ENCODE results near the gene EHD1. TPM values are rescaled to one million over a fixed set of nuclear protein-coding genes. Genes with fewer than 3 reads are reported as not detected.

The EHD1 gene
- polyA plus RNA-seq, 2 of the 4 experiments (the other 2 are of a cell fraction), result 25.9 to 37.8 TPM

GRCh38 chr11:64884019-64884418 lies 5.6 kb upstream of the EHD1 start:
- ATAC-seq (no peak), FAIRE-seq (no peak)

DNA sequence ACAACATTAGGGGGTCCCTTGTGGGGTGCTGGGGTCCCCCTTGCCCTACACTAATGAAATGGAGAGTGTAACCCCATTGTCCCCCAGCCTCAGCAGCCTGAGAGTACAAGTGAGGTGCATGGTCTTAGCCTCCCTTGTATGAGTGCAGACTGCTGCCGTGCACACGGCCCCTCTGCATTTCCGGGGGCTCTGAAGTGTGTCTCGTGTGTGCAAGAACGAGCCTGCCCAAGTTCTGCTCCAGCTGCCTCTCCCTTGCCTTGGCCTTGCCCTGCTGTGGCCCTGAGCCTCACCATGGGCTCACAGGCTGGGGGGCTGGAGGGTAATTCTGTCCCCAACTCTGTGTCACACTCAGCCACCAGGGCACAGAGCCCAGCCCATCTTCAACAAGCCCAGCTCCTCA lies 5.2 kb upstream of the EHD1 start:
- Histone ChIP-seq H3K4me1 (peaks cover 37% of the 10 kb centered on the region), H3K27ac (peak overlapping the region in 1 of 2 experiments; percentile 17; a peak in 1 of 6 replicates), H3K4me3 (no peak overlapping the region), H3K9me3 (no peaks in the 10 kb centered on the region), H3K4me2 (no peak overlapping the region)
- 87% methylated on average over 5 of the region's 5 CpGs for WGBS (ENCODE audit: missing lambda C conversion rate)
- ChIA-PET POLR2A (interaction anchor here (1.0 kb wide), 1 partner anchor 36 kb away, joined by 3 read pairs; no protein-coding TSS in a partner anchor), CTCF (interaction anchor here (14.4 to 31.5 kb wide), 3 partner anchors 5 to 32 kb away, joined by 313 to 1607 read pairs (median 313); partner anchors contain the start of genes CDC42BPG and EHD1)
- TF ChIP-seq EHMT2 (IDR thresholded peaks at IDR 0.05; ENCODE audit: low read depth), result no peak
- TF ChIP-seq RARB (CRISPR knock-in tag; IDR thresholded peaks at IDR 0.05), result no peak
- no peak for TF ChIP-seq EHF (CRISPR knock-in tag; IDR thresholded peaks at IDR 0.05)
- no peak for TF ChIP-seq NFE2L2 (conservative IDR thresholded peaks at IDR 0.05; ENCODE audit: low read length)
- no peak for TF ChIP-seq FOSB (CRISPR knock-in tag; IDR thresholded peaks at IDR 0.05)
- no peak for TF ChIP-seq ZFP36 (IDR thresholded peaks at IDR 0.05; ENCODE audit: borderline replicate concordance, partially characterized antibody)
- TF ChIP-seq KDM1A (IDR thresholded peaks at IDR 0.05; ENCODE audit: low read depth), result no peak
- no peak for TF ChIP-seq KDM5A (IDR thresholded peaks at IDR 0.05)
- TF ChIP-seq, protein P1, sequence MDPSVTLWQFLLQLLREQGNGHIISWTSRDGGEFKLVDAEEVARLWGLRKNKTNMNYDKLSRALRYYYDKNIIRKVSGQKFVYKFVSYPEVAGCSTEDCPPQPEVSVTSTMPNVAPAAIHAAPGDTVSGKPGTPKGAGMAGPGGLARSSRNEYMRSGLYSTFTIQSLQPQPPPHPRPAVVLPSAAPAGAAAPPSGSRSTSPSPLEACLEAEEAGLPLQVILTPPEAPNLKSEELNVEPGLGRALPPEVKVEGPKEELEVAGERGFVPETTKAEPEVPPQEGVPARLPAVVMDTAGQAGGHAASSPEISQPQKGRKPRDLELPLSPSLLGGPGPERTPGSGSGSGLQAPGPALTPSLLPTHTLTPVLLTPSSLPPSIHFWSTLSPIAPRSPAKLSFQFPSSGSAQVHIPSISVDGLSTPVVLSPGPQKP (IDR thresholded peaks at IDR 0.05; ENCODE audit: low read depth, low read length), result no peak
- TF ChIP-seq NR3C1 (IDR thresholded peaks at IDR 0.05), result no peak
- TF ChIP-seq ZSCAN20 (CRISPR knock-in tag; IDR thresholded peaks at IDR 0.05), result no peak
- TF ChIP-seq MYC (IDR thresholded peaks at IDR 0.05; ENCODE audit: borderline replicate concordance, low read length), result no peak
- DNase-seq (ENCODE audit: low read depth in 1 of 2, low spot score in 1 of 2), result no peak
- FAIRE-seq, result no peak
- ATAC-seq, result no peak

More at GRCh38 chr11:64884019-64884418, 5.6 kb upstream of the EHD1 start:
- Histone ChIP-seq H3K4me2 (no peak overlapping the region), H3K9me3 (no peaks in the 10 kb centered on the region), H3K4me3 (no peak overlapping the region), H3K4me1 (peaks cover 41% of the 10 kb centered on the region), H3K27ac (peak overlapping the region in 1 of 2 experiments; percentile 58; a peak in 2 of 6 replicates)
- TF ChIP-seq POLR2A (IDR thresholded peaks at IDR 0.05; ENCODE audit: low read length) (0 out of 2 replicates have a peak, but pooled peaks have one; percentile 7), RFX5 (IDR thresholded peaks at IDR 0.05) (no peak)
- TF ChIP-seq, protein P1 (IDR thresholded peaks at IDR 0.05; ENCODE audit: low read depth, low read length), result no peak
- no peak for DNase-seq (ENCODE audit: low read depth in 1 of 2, low spot score in 1 of 2)
- ChIA-PET CTCF (interaction anchor here (1.0 to 31.5 kb wide), 5 partner anchors 5 to 131 kb away, joined by 3 to 1607 read pairs (median 313); partner anchors contain the start of genes CDC42BPG and EHD1), POLR2A (no interaction called here)
- WGBS (ENCODE audit: missing lambda C conversion rate), result 92% methylated on average over 6 of the region's 8 CpGs

- Histone ChIP-seq H3K9me3 (no peaks in the 10 kb centered on the region), H3K4me3 (no peak overlapping the region), H3K4me2 (no peak overlapping the region), H3K4me1 (peaks cover 24% of the 10 kb centered on the region), H3K27ac (peak overlapping the region in 1 of 2 experiments; percentile 8; a peak in 1 of 6 replicates)
- DNase-seq (ENCODE audit: low read depth in 1 of 2, low spot score in 1 of 2) (no peak), FAIRE-seq (no peak), ATAC-seq (no peak)
- ChIA-PET POLR2A (interaction anchor here (1.4 kb wide), 1 partner anchor 17 kb away, joined by 4 read pairs; no protein-coding TSS in a partner anchor), CTCF (interaction anchor here (0.9 to 31.5 kb wide), 5 partner anchors 9 to 71 kb away, joined by 3 to 1607 read pairs (median 3); partner anchors contain the start of genes CDC42BPG and MEN1)
- no peak for TF ChIP-seq TFCP2L1 (CRISPR knock-in tag; IDR thresholded peaks at IDR 0.05)
- 86% methylated on average over 5 of the region's 5 CpGs for WGBS (ENCODE audit: missing lambda C conversion rate)
These were observed 3.8 kb upstream of the EHD1 start for GRCh38 chr11:64882243-64882642.

DNA sequence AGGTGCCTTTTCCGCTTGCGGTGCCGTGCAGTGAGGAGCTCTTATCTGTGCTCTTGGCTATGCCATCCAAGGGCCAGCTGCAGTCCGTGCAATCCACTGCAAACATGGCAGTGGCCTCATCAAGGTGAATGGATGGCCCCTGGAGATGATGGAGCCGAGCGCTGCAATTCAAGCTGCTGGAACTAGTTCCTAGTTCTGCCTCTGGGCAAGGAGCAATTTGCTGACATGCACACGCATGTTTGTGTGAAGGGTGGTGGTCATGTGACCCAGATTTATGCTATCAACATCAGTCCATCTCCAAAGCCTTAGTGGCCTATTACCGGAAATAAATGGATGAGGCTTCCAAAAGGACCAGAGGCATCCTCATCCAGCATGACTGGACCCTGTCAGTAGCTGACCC lies 3.1 kb upstream of the EHD1 start:
- Histone ChIP-seq H3K9me3 (no peaks in the 10 kb centered on the region), H3K4me3 (no peak overlapping the region), H3K4me1 (peaks cover 25% of the 10 kb centered on the region), H3K27ac (no peak overlapping the region), H3K4me2 (no peak overlapping the region)
- FAIRE-seq, result no peak
- 98% methylated on average over 8 of the region's 8 CpGs for WGBS (ENCODE audit: missing lambda C conversion rate)
- CTCF ChIA-PET, result interaction anchor here (0.6 to 31.5 kb wide), 10 partner anchors 9 to 208 kb away, joined by 3 to 1607 read pairs (median 4); partner anchors contain the start of genes ARL2 and CDC42BPG
- no peak for ATAC-seq
- POLR2A ChIA-PET, result interaction anchor here (0.7 to 1.4 kb wide), 4 partner anchors 8 to 115 kb away, joined by 3 to 4 read pairs (median 3); partner anchors contain the start of gene BATF2
- no peak for TF ChIP-seq RCOR1 (IDR thresholded peaks at IDR 0.05; ENCODE audit: low read depth, low read length)
- TF ChIP-seq FOSL2 (IDR thresholded peaks at IDR 0.05), result no peak
- no peak for TF ChIP-seq FOSL2 (CRISPR knock-in tag; IDR thresholded peaks at IDR 0.05)
- no peak for TF ChIP-seq POLR2AphosphoS2 (conservative IDR thresholded peaks at IDR 0.05; ENCODE audit: low read length)
- TF ChIP-seq CEBPB (IDR thresholded peaks at IDR 0.05), result no peak
- TF ChIP-seq RAD21 (conservative IDR thresholded peaks at IDR 0.05 in 1 of 2, IDR thresholded peaks at IDR 0.05 in 1 of 2), result no peak
- TF ChIP-seq USF2 (IDR thresholded peaks at IDR 0.05), result 0 out of 2 replicates have a peak, but pooled peaks have one; percentile 26
- no peak for DNase-seq (ENCODE audit: low read depth in 1 of 2, low spot score in 1 of 2)

Measured in A549 (cell line).